ENCODE measurements around the gene GBP5. TPM values are rescaled to one million over a fixed set of nuclear protein-coding genes. Genes with fewer than 3 reads are reported as not detected.
A peak's percentile ranks its signal among the peaks of the same experiment; 100 is the strongest.
"Not testable (repeated sequence)": the region's sequence is repeated elsewhere in the genome, so short reads cannot be mapped to it uniquely, and the experiment has no call there.

The GBP5 gene, protein sequence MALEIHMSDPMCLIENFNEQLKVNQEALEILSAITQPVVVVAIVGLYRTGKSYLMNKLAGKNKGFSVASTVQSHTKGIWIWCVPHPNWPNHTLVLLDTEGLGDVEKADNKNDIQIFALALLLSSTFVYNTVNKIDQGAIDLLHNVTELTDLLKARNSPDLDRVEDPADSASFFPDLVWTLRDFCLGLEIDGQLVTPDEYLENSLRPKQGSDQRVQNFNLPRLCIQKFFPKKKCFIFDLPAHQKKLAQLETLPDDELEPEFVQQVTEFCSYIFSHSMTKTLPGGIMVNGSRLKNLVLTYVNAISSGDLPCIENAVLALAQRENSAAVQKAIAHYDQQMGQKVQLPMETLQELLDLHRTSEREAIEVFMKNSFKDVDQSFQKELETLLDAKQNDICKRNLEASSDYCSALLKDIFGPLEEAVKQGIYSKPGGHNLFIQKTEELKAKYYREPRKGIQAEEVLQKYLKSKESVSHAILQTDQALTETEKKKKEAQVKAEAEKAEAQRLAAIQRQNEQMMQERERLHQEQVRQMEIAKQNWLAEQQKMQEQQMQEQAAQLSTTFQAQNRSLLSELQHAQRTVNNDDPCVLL
- 1.6 TPM for polyA plus RNA-seq (2013, experiment 1 of 2; ENCODE audit: insufficient read length)
- 1.7 TPM for polyA plus RNA-seq (2013, experiment 2 of 2; ENCODE audit: insufficient read length)

DNA sequence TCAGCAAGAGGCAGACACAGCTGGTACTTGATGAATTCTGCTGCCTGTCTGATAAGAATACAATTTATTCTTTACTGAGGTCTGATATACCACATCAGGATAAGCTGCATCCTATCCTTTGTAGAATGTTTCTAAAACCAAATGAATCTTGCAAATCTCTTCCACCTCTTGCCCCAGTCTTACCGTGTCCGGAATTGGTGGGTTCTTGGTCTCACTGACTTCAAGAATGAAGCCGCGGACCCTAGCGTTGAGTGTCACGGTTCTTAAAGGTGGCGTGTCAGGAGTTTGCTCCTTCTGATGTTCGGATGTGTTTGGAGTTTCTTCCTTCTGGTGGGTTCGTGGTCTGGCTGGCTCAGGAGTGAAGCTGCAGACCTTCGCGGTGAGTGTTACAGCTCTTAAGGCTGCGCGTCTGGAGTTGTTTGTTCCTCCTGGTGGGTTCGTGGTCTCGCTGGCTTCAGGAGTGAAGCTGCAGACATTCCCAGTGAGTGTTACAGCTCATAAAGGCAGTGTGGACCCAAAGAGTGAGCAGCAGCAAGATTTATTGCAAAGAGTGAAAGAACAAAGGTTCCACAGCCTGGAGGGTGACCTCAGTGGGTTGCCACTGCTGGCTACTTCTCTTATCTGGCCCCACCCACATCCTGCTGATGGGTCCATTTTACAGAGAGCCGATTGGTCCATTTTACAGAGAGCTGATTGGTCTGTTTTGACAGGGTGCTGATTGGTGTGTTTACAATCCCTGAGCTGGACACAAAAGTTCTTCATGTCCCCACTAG lies at the start of gene GBP5:
Gene GBP5 (minus strand): TSS at position 592 of the 773 bp plus-strand sequence. CDS start 3,305 bp downstream, outside the sequence.
- peak; percentile 18 for DNase-seq

- DNase-seq = no peak
Observed at GRCh38 chr1:89322402-89322801, 49.7 kb upstream of the GBP5 start.

- DNase-seq = no peak
Observed at GRCh38 chr1:89312572-89312971, 39.9 kb upstream of the GBP5 start.

- DNase-seq = no peak
Observed at GRCh38 chr1:89311757-89312156, 39.1 kb upstream of the GBP5 start.

DNA sequence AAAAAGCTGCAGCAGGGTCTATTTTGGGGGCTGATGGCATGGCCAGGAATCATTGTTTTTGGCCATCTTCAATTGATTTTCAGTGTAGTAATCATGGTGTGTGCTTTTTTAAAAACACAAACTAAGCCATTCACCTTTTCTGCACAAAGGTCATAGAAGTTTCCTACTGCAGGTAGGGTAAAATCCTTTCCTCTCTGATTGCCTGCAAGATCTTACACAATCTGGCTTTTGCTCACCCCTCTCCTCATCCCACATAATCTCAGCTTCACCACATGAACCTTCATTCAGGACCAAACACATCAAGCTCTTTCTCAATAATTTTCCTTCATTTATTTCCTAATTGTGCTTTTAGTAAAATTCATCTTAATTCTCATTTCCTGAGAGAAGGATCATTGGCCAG lies 38.3 kb upstream of the GBP5 start:
- no peak for DNase-seq

- DNase-seq = peak; percentile 2
Observed at GRCh38 chr1:89310505-89310904, 37.8 kb upstream of the GBP5 start.

GRCh38 chr1:89309828-89310227 lies 37.2 kb upstream of the GBP5 start:
- no peak for DNase-seq

GRCh38 chr1:89306273-89306672 lies 33.6 kb upstream of the GBP5 start:
- DNase-seq = no peak

DNA sequence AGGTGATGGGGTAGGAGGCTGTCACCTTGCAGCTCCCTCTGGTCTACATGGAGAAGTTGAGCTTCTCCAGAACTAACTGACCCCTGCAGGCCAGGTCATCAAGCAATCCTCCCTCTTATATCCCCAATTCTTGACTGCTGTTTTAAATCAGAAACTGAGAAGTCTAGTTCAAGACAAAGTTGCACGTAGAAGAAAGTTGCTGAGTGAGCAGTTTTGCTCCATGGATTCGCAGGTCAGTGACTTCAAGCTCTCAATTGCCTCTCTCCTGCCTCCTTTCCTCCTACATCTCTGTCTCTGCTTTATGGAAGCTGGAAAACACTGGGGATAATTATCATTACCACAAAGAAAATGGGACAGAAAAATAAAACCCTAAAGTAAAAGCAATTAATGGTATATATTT lies 32.8 kb upstream of the GBP5 start:
- no peak for DNase-seq

DNA sequence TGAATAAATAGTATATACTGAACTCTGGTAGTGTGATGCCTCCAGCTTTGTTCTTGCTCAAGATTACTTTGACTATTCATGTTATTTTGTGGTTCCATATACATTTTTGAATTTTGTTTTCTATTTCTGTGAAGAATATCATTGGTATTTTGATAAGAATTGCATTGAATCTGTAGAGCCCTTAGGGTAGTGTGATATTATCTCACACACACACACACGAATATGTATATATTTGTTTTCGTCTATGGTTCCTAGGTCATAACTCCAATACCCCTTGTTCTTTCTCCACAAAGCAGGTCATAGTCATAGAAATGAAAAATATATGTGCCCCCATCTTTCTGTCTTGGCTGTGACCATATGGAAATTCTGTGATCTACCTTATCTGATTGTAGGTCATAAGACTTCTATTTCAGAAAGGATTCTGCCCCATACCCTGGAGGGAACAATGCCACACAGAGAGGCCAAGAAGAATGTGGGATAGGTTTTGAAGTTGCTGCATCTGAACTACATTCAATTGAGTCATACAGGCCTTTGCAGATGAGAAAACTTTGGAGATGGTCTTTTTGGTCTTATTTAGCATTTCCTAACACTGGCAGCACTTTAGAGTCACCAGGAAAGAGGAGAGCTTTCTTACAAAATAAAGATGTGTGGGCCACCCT lies 32.0 kb upstream of the GBP5 start:
- DNase-seq = no peak

- no peak for DNase-seq
Observed at GRCh38 chr1:89302697-89303332, 30.2 kb upstream of the GBP5 start.

- DNase-seq = not testable (repeated sequence)
Observed at GRCh38 chr1:89299739-89300463, 27.2 kb upstream of the GBP5 start.

GRCh38 chr1:89298461-89298860 lies 25.8 kb upstream of the GBP5 start:
- no peak for DNase-seq

GRCh38 chr1:89295187-89295586 lies 22.5 kb upstream of the GBP5 start:
- no peak for DNase-seq

GRCh38 chr1:89291276-89291675 lies 18.6 kb upstream of the GBP5 start:
- DNase-seq = no peak

GRCh38 chr1:89288051-89288340 lies 15.3 kb upstream of the GBP5 start:
- DNase-seq = no peak

DNA sequence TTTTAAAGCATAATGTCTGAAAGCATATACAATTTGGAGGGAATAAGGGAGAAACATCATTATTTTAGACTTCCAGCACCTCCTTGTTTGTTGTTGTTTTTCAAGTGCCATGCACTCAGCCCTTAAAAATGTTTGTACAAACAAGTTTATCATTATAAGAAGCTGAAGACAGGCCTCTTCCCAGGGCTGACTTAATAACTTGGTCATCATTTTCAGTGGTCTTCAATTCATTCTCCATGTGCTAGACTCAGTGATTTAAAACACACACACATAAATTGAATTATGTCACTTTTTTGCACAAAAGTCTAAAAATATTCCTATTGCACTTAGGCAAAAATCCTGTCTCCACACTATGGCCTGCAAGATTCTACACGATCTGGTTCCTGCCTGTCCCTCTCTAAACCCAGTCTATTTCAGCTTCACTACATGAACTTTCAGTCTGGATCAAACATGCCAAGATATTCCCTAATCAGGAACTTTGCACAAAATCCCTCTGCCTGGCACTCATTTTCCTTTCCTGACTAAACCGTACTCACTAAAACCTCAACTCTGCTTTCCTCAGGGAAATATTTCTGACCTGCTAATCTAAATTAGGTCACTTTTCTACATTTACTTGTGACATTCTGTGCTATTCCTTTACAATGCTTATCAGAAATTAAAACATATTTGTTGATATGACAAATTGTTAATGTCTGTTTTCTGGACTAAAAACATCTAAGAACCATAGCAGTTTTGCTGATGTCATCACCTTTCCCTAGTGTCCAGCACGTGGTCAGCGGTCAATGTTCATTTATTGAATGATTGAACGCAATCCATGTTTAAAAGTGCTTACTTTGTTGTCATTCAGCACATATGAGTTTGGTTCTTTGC lies 14.8 kb upstream of the GBP5 start:
- no peak for DNase-seq

DNA sequence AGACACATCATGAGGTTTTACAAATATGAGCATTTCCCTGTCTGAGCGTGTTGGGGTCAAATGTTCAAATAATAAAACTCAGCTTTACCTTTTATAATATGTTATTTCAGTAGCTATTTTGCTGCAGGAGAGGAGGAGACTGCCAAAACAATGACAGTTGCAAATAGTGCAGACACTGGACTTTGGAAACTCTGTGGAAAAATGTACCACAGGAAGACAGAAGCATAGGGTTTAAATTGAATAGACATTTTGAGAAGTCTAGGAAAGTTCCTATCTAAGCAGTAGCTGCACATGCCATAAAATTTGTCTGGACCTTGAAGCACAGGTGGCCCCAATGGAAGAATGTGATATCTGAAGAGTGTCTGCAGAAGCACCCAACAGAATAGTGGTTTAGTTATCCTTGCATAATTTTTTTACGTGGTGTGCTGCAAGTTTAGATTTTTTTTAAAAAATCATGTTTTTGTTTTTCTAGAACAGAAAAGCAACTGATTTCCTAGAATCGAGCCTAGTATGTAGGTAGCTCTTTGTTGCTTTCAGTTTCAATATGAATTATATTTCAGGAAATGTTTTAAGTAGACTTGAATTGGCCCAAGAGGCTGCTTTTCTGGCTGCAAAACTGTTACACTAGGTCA lies 14.0 kb upstream of the GBP5 start:
- DNase-seq = no peak

- no peak for DNase-seq
Observed at GRCh38 chr1:89285745-89286380, 13.2 kb upstream of the GBP5 start.
